SJSA1 (cell line): Measurements from ENCODE around the gene ODAPH. TPM values are rescaled to one million over a fixed set of nuclear protein-coding genes. Genes with fewer than 3 reads are reported as not detected.

Experiments
- DNase-seq, 2 experiments: peaks; one replicate each; pipeline ENCODE4 v3.0.0-alpha.2; 2015 to 2020; ENCODE audit warnings: low spot score in 2 of 2, low read depth in 1 of 2
- H3K27ac ChIP-seq: fragments of 250-450 bp; sonication (Bioruptor Pico); 2 replicates; pipeline ENCODE4 v1.5.1; 2020; ENCODE audit warnings: mild to moderate bottlenecking, moderate library complexity
- H3K27me3 ChIP-seq: fragments of 250-450 bp; sonication (Bioruptor Pico); replicated peaks from 2 replicates; pipeline ENCODE4 v1.5.1; 2020; ENCODE audit warnings: mild to moderate bottlenecking, moderate library complexity
- H3K36me3 ChIP-seq: fragments of 250-450 bp; sonication (Bioruptor Pico); 2 replicates; pipeline ENCODE4 v1.5.1; 2020; ENCODE audit warnings: mild to moderate bottlenecking
- H3K4me1 ChIP-seq: fragments of 250-450 bp; sonication (Bioruptor Pico); replicated peaks from 2 replicates; pipeline ENCODE4 v1.6.1; 2021; ENCODE audit warnings: mild to moderate bottlenecking
- H3K4me3 ChIP-seq: fragments of 250-450 bp; sonication (Bioruptor Pico); 2 replicates; pipeline ENCODE4 v1.5.1; 2020; ENCODE audit warnings: mild to moderate bottlenecking
- H3K9me3 ChIP-seq: fragments of 250-450 bp; sonication (Bioruptor Pico); replicated peaks from 2 replicates; pipeline ENCODE4 v1.5.1; 2020; ENCODE audit warnings: mild to moderate bottlenecking
- total RNA-seq: library from RNA; depleted of rRNA; stranded (reverse); fragments of >200 nt; shearing (Covaris generic); gene quantifications from 2 replicates; pipeline ENCODE4 v1.2.3, GENCODE V29; 2014; rRNA removed

The ODAPH gene
- total RNA-seq, 1 experiment from 2014 or later, result not detected

DNA sequence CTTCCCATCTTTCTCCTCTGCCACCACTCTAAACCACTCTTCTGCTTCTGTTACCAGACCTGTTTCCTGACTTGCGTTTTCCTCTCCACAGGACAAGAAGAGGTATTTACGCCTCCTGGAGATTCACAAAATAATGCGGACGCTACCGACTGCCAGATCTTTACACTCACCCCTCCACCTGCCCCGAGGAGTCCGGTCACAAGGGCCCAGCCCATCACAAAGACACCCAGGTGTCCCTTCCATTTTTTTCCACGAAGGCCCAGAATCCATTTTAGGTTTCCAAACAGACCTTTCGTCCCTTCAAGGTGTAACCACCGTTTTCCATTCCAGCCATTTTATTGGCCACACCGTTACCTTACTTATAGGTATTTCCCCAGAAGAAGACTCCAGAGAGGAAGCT lies 8.2 kb downstream of the ODAPH start:
- DNase-seq, result no peak
- no peaks in the 10 kb centered on the region for H3K36me3 ChIP-seq
- no peaks in the 10 kb centered on the region for H3K4me1 ChIP-seq
- 0 out of 2 replicates have a peak, but pooled peaks cover 4% of the 10 kb centered on the region for H3K27me3 ChIP-seq
- no peaks in the 10 kb centered on the region for H3K9me3 ChIP-seq
- H3K27ac ChIP-seq, result no peak overlapping the region
- H3K4me3 ChIP-seq, result no peak overlapping the region

DNA sequence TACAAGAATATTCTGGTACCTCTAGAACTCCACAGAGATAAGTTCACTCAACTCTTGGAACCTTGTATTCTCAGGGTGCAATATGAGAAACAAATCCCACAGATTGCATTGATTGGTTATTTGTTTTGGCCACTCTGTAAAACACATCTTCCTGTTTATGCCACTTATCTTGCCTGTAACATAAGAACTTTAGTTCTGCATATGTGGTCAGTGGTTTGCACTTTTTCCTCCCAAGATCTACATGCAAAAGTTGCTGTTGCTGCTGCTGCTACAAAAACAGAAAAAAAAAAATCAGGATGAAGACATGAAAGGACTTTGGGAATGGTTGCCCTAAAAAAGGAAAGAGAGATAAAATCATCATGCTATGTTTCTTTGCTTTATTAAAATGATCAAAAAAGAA lies 9.6 kb downstream of the ODAPH start:
- Histone ChIP-seq H3K9me3 (no peaks in the 10 kb centered on the region), H3K36me3 (no peaks in the 10 kb centered on the region), H3K4me1 (no peaks in the 10 kb centered on the region), H3K27ac (no peak overlapping the region), H3K27me3 (0 out of 2 replicates have a peak, but pooled peaks cover 4% of the 10 kb centered on the region), H3K4me3 (no peak overlapping the region)
- no peak for DNase-seq

DNA sequence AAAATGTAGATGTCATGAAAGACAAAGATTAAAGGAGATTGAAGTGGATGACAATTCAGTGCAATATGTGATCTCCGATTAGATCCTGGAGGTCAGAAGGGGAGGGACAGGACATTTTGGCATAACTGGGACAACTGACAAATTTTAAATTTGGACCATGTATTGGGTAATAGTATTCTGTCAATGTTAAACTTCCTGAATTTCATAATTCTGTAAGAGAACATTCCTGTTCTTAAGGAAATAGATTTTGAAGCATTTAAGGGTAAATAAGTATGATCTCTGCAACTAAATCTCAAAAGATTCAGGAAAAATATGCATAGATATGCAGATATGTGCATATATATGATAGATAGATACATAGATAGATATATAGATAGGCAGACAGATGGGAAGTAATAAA lies 11.0 kb downstream of the ODAPH start:
- DNase-seq, result no peak
- no peaks in the 10 kb centered on the region for H3K4me1 ChIP-seq
- H3K36me3 ChIP-seq, result no peaks in the 10 kb centered on the region
- H3K27me3 ChIP-seq, result 0 out of 2 replicates have a peak, but pooled peaks cover 4% of the 10 kb centered on the region
- H3K4me3 ChIP-seq, result no peak overlapping the region
- no peaks in the 10 kb centered on the region for H3K9me3 ChIP-seq
- no peak overlapping the region for H3K27ac ChIP-seq

DNA sequence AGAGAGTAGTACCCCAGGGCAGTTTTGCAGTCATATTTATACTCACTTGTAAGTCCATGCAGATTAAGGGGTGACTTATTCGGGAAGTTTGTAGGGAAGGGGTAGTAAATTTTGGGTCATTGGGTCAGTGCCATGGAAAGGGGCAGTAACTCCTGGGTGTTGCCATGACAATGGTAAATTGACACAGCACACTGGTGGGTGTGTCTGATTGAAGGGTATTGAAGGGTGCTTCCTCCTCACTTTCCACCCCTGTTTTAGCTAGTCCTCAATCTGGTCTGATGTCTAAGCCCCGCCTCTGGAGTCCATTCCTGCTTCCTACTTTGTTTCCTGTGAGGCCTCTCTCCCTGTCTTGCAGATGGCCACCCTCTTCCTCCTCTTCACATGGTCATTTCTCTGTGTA lies 11.9 kb downstream of the ODAPH start:
- Histone ChIP-seq H3K27ac (no peak overlapping the region), H3K4me3 (no peak overlapping the region), H3K36me3 (no peaks in the 10 kb centered on the region), H3K9me3 (no peaks in the 10 kb centered on the region), H3K4me1 (no peaks in the 10 kb centered on the region), H3K27me3 (0 out of 2 replicates have a peak, but pooled peaks cover 4% of the 10 kb centered on the region)
- DNase-seq, result no peak

DNA sequence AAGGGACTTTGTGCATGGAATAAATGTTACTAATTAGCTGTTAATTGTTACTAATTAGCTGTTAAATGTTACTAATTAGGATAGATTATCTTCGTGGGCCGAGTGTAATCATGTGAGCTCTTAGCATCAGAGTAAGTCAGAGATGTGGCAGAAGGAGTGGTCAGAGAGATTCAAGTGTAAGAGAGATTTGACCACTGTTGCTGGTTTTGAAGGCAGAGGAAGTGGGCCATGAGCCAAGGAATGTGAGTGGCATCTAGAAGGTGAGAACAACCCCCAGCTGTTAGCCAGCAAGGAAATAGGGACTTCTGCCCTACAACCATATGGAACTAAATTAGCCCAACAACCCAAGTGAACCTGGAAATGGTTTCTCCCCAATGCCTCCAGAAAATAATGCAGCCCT lies 28.2 kb downstream of the ODAPH start:
- Histone ChIP-seq H3K4me3 (no peak overlapping the region), H3K36me3 (no peaks in the 10 kb centered on the region), H3K4me1 (no peaks in the 10 kb centered on the region), H3K27ac (no peak overlapping the region), H3K27me3 (no peaks in the 10 kb centered on the region), H3K9me3 (no peaks in the 10 kb centered on the region)
- no peak for DNase-seq

DNA sequence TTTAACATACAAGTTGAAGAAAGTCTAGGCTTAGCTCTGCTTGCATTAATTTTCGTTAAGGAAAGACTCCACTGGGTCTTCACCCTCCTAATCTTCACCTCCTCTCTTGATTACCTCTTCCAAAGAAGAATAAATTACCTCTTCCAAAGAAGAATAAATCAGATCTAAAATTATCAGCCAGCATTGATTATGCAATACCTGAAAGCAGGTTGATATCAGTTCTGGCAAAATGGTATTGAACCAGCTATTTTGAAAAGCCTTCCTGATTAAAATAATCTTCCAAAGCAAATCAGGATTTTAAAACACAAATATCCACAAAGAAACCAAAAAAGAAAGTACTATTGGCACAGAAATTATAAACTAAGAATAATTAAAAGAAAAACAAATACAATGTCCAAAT lies 37.5 kb downstream of the ODAPH start:
- H3K27me3 ChIP-seq, result no peaks in the 10 kb centered on the region
- H3K4me1 ChIP-seq, result no peaks in the 10 kb centered on the region
- no peaks in the 10 kb centered on the region for H3K9me3 ChIP-seq
- H3K4me3 ChIP-seq, result no peak overlapping the region
- H3K27ac ChIP-seq, result no peak overlapping the region
- H3K36me3 ChIP-seq, result no peaks in the 10 kb centered on the region
- no peak for DNase-seq

DNA sequence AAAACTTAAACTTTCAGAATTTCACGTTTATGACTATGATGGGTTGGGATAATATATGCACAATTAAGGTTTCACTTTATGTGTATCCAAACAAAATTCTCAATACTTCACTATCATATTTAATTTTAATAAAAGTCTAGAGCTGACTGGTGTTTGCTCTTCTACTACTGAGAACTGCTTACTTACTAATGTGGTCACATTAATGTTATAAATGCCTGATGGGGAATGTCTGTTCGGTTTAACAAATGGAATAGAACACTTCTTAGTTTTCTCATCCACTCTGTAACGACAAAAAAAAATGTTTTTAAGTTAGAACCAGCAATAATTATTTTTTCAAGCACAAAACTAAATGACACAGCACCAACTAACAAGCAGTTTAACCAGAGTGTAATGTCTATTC lies 40.2 kb downstream of the ODAPH start:
- Histone ChIP-seq H3K9me3 (no peaks in the 10 kb centered on the region), H3K4me3 (no peak overlapping the region), H3K27me3 (no peaks in the 10 kb centered on the region), H3K36me3 (no peaks in the 10 kb centered on the region), H3K27ac (no peak overlapping the region), H3K4me1 (no peaks in the 10 kb centered on the region)
- DNase-seq, result no peak

DNA sequence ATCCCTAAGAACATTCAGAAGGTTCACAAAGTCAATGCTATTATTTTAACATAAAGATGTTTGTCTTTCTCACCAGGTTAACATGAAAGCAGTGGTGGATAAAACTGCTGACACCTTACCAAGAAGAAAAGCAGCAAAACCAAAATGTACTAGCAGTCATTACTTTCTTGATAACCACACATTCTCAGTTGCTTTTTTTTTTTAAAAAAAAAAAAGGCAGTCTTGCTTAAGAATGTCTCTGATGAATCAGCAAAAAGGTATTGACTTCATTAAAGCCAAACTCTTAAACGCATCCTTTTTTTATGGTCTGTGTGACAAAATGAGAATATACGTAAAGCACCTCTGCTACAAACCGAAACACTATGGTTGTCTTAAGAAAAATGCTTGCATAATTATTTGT lies 42.5 kb downstream of the ODAPH start:
- DNase-seq, result no peak
- Histone ChIP-seq H3K9me3 (no peaks in the 10 kb centered on the region), H3K4me1 (no peaks in the 10 kb centered on the region), H3K27me3 (no peaks in the 10 kb centered on the region), H3K27ac (no peak overlapping the region), H3K36me3 (no peaks in the 10 kb centered on the region), H3K4me3 (no peak overlapping the region)

DNA sequence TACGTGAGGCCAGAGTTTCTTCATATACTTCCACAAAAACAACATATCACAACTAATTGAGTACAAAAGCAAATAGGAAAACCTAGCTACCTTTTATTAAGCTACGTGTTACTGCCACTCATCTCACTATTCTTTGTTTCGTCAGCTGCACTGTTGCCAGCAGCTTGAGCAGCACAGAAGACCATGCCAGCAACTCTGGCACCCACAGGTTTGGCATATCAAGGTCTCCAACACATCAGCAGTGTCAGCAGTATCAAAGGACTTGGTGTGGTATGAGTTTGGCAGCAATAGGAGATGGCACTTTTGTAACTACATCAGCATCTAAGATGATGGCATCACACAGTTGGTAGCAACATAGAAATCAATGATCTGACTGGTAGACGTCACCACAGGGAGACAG lies 43.8 kb downstream of the ODAPH start:
- Histone ChIP-seq H3K36me3 (no peaks in the 10 kb centered on the region), H3K4me3 (no peak overlapping the region), H3K27me3 (no peaks in the 10 kb centered on the region), H3K27ac (no peak overlapping the region), H3K4me1 (no peaks in the 10 kb centered on the region), H3K9me3 (no peaks in the 10 kb centered on the region)
- DNase-seq, result no peak

DNA sequence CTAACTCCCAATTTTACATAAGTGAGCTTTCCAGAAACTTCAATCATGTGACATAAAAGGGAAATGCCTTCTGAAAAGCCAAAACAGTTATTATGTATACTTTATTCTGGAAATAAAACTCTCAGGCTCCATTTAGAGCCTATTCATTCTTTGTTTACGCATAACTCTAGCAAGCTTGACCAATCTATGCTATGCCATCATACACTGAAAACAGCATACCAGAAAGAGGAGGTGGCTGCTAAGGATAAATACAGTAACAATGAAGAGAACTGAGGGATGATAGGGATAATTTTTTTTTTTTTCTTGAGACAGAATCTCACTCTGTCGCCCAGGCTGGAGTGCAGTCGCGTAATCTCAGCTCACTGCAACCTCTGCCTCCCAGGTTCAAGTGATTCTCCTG lies 50.1 kb downstream of the ODAPH start:
- H3K9me3 ChIP-seq, result no peaks in the 10 kb centered on the region
- peaks cover 4% of the 10 kb centered on the region; the same call in 1 of the 2 replicates for H3K4me1 ChIP-seq
- H3K36me3 ChIP-seq, result no peaks in the 10 kb centered on the region
- peak in 1 of 2 experiments; percentile 32 for DNase-seq
- no peak overlapping the region for H3K27ac ChIP-seq
- H3K27me3 ChIP-seq, result no peaks in the 10 kb centered on the region
- no peak overlapping the region for H3K4me3 ChIP-seq

DNA sequence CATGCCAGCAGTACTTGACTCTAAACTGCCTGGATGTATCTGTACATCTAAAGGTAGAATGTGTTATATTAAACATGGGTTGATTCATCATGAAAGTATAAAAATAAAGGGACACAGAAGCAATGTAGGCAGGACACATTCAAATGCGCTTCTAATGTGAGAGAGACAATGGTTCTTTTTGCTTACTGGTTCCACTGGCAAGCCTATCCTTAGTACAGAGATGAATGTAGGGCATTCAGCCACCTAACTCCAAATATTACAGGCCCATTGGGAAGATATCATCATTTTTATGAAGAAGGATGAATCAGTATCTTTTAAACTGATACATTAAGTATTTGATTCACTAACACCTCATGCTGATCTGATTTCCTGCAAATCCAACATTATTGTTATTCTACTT lies 56.4 kb downstream of the ODAPH start:
- H3K4me1 ChIP-seq, result no peaks in the 10 kb centered on the region
- no peaks in the 10 kb centered on the region for H3K9me3 ChIP-seq
- H3K4me3 ChIP-seq, result no peak overlapping the region
- DNase-seq, result no peak
- H3K27me3 ChIP-seq, result no peaks in the 10 kb centered on the region
- no peaks in the 10 kb centered on the region for H3K36me3 ChIP-seq
- H3K27ac ChIP-seq, result no peak overlapping the region

Other genes with a start within 250 kb of the ODAPH start
- 23.2 and 34.0 TPM in 2 replicates for gene RCHY1, start 41.7 kb upstream of the ODAPH start, total RNA-seq
- gene THAP6, start 41.6 kb upstream of the ODAPH start, total RNA-seq, result 8.7 and 13.6 TPM in 2 replicates
- 0.37 and 0.78 TPM in 2 replicates for gene CDKL2, start 74.5 kb downstream of the ODAPH start, total RNA-seq
- 116 and 129 TPM in 2 replicates for gene G3BP2, start 117.3 kb downstream of the ODAPH start, total RNA-seq
- gene USO1, start 168.5 kb downstream of the ODAPH start, total RNA-seq, result 54.6 and 78.3 TPM in 2 replicates